ENCODE measurements around the gene ZNF787.

ZNF787 gene

DNA sequence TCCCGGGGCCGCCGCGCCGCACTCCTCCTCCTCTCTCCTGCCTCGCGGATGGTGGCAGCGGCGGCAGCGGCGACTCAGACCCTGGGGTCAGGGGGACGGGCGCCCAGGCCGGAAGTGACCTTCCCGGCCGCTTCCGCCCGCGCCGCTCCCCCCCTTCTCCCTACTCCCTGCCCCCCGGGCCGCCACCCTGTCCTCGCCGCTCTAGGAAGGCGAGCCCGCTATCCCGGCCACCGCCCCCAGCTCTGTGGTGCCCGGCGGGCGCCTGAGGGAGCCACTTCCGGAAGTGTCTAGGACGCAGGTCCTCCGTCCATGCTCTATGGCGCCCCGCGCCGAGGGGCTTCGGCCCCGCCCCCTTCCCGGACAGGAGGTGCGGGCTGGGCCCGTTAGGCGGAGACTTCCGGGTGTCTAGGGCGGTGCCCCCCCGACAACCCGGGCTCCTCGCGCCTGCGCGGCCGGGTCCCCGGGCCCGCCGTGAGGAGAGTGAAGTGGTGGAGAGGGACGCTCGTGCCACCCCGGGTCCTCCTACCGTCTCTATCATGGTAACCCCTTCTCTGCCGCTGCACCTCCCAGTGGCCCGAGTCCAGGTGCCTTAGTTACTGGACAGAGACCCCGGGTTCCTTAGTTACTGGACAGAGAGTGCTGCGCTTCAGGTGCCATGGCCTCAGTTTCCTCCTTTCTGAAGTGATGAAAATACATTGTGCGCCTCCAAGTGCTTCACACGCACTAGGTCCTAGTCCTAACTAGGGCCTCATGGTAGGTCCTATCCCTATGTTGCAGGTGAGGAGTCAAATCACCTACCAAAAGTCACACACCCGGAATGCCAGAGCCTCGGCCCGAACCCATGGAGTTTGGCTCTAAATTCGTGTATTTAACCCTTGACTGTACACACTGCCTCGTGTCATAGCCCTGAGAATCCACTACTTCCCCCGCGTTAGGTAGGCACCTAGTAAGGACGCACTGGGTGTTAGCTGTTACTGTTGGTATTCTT lies at the start of gene ZNF787:
ZNF787 (minus strand) TSS at position 116 of the 988 bp plus-strand sequence. CDS start 18,078 bp downstream, outside the sequence.
- peak within 1 kb of the TSS; percentile 93 for H3K27ac ChIP-seq (ENCODE audit: low read depth, low read length)
- peak within 1 kb of the TSS; percentile 72 to 89 (median 73) for H3K4me3 ChIP-seq (ENCODE audit: low read depth in 1 of 5, low read length in 5 of 5)
- H3K9ac ChIP-seq (ENCODE audit: low read length in 5 of 5), result peak within 1 kb of the TSS; percentile 90 to 96 (median 93)
- H3K27me3 ChIP-seq (ENCODE audit: control insufficient read depth in 5 of 5, insufficient read depth in 4 of 5, low read length in 5 of 5), result no peaks in the 10 kb centered on the region
- H3K4me1 ChIP-seq (ENCODE audit: control insufficient read depth in 5 of 5, insufficient read depth in 5 of 5, low read length in 5 of 5), result peaks cover 16 to 45% (median 40%) of the 10 kb centered on the region in 5 donors
- peaks cover 0 to 6% (median 2%) of the 10 kb centered on the region in 5 donors for H3K36me3 ChIP-seq (ENCODE audit: control insufficient read depth in 5 of 5, insufficient read depth in 5 of 5, low read length in 5 of 5)
- no peaks in the 10 kb centered on the region for H3K9me3 ChIP-seq (ENCODE audit: control insufficient read depth in 5 of 5, low read length in 5 of 5)

DNA sequence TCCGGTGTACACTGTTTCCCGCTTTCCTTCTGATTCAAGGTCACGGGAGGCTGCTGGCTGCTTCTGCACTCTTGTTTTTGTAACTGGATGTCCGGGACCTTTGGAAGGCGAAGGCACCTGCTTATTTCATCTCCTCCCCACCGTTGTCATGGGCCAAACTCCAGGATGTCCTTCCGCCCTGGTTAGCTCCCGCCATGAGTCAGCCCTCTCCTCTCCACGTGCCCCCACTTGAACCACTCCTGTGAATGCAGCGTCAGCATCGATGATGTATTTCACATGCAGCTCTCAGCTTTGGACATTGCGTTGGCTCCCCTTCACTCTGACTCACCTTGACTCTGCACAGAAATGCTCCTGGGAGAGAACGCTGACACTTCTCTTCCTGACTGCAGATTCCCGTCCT lies 49.2 kb upstream of the ZNF787 start:
- peaks cover 10 to 16% (median 11%) of the 10 kb centered on the region in 5 donors for H3K27me3 ChIP-seq (ENCODE audit: control insufficient read depth in 5 of 5, insufficient read depth in 4 of 5, low read length in 5 of 5)

DNA sequence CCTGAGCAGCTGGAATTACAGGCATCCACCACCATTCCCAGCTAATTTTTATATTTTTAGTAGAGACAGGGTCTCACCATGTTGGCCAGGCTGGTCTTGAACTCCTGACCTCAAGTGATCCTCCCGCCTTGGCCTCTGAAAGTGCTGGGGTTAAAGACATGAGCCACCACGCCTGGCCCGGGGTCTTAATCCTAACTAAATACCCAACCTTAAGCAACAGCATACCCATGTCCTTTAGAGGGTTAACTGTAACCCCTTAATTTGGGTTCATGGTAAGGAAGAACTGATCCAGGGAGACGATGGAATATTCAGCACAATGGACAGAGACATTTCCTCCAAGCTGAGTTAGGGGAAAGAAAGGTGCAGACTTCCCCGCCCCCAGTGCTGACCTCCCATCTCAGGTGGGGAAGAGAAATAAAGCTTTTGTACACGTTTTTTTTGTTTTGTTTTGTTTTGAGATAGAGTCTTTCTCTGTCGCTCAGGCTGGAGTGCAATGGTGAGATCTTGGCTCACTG lies 46.0 kb upstream of the ZNF787 start:
- Histone ChIP-seq H3K9ac (ENCODE audit: low read length in 5 of 5) (no peak overlapping the region), H3K9me3 (ENCODE audit: control insufficient read depth in 5 of 5, low read length in 5 of 5) (no peaks in the 10 kb centered on the region), H3K27me3 (ENCODE audit: control insufficient read depth in 5 of 5, insufficient read depth in 4 of 5, low read length in 5 of 5) (no peaks in the 10 kb centered on the region), H3K27ac (ENCODE audit: low read depth, low read length) (no peak overlapping the region), H3K36me3 (ENCODE audit: control insufficient read depth in 5 of 5, insufficient read depth in 5 of 5, low read length in 5 of 5) (no peaks in the 10 kb centered on the region), H3K4me3 (ENCODE audit: low read depth in 1 of 5, low read length in 5 of 5) (no peak overlapping the region), H3K4me1 (ENCODE audit: control insufficient read depth in 5 of 5, insufficient read depth in 5 of 5, low read length in 5 of 5) (peaks cover 3 to 10% (median 4%) of the 10 kb centered on the region in 5 donors)

More for the DNA sequence above, 49.2 kb upstream of the ZNF787 start:
- Histone ChIP-seq H3K36me3 (ENCODE audit: control insufficient read depth in 5 of 5, insufficient read depth in 5 of 5, low read length in 5 of 5) (no peaks in the 10 kb centered on the region), H3K9me3 (ENCODE audit: control insufficient read depth in 5 of 5, low read length in 5 of 5) (no peaks in the 10 kb centered on the region), H3K27ac (ENCODE audit: low read depth, low read length) (no peak overlapping the region), H3K4me1 (ENCODE audit: control insufficient read depth in 5 of 5, insufficient read depth in 5 of 5, low read length in 5 of 5) (peaks cover 3 to 10% (median 4%) of the 10 kb centered on the region in 5 donors), H3K9ac (ENCODE audit: low read length in 5 of 5) (no peak overlapping the region), H3K4me3 (ENCODE audit: low read depth in 1 of 5, low read length in 5 of 5) (no peak overlapping the region)

DNA sequence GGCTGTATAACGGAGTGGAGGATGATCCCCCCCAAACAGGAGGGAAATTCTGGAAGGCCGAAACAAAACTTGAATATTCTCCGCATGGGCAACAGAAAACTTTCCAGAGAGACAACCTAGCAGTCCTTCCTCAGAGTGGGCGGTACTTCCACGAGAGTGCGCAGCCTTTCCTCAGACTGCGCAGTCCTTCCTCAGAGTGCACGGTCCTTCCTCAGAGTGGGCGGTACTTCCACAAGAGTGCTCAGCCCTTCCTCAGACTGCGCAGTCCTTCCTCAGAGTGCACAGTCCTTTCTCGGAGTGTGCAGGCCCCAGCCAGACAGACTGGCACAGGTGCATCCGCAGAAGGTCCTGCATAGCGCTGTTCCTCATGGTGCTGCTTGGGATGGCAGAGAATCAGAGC lies 42.0 kb upstream of the ZNF787 start:
- H3K9ac ChIP-seq (ENCODE audit: low read length in 5 of 5), result no peak overlapping the region
- no peaks in the 10 kb centered on the region for H3K4me1 ChIP-seq (ENCODE audit: control insufficient read depth in 5 of 5, insufficient read depth in 5 of 5, low read length in 5 of 5)
- no peak overlapping the region for H3K27ac ChIP-seq (ENCODE audit: low read depth, low read length)
- H3K4me3 ChIP-seq (ENCODE audit: low read depth in 1 of 5, low read length in 5 of 5), result no peak overlapping the region
- H3K27me3 ChIP-seq (ENCODE audit: control insufficient read depth in 5 of 5, insufficient read depth in 4 of 5, low read length in 5 of 5), result no peaks in the 10 kb centered on the region
- H3K36me3 ChIP-seq (ENCODE audit: control insufficient read depth in 5 of 5, insufficient read depth in 5 of 5, low read length in 5 of 5), result peaks cover 0 to 30% (median 28%) of the 10 kb centered on the region in 5 donors
- H3K9me3 ChIP-seq (ENCODE audit: control insufficient read depth in 5 of 5, low read length in 5 of 5), result no peaks in the 10 kb centered on the region

DNA sequence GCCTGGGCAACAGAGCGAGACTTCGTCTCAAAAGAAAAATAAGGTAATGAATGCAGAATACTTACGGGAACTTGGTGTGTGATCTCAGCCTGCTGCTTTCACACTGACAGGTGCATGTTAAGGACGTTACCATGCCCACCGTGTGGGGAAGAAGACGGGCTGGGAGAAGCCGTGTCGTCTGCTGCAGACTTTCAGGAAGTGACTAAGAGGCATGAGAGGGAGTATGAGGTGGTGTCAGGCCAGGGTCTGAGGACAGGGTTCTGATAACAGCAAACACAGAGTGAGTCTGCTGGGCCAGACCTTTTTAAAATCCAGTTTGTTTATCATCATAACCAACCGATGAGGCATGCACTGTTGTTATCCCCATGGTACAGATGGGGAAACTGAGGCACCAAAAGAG lies 41.2 kb upstream of the ZNF787 start:
- peaks cover 0 to 30% (median 28%) of the 10 kb centered on the region in 5 donors for H3K36me3 ChIP-seq (ENCODE audit: control insufficient read depth in 5 of 5, insufficient read depth in 5 of 5, low read length in 5 of 5)
- no peak overlapping the region for H3K4me3 ChIP-seq (ENCODE audit: low read depth in 1 of 5, low read length in 5 of 5)
- no peaks in the 10 kb centered on the region for H3K27me3 ChIP-seq (ENCODE audit: control insufficient read depth in 5 of 5, insufficient read depth in 4 of 5, low read length in 5 of 5)

DNA sequence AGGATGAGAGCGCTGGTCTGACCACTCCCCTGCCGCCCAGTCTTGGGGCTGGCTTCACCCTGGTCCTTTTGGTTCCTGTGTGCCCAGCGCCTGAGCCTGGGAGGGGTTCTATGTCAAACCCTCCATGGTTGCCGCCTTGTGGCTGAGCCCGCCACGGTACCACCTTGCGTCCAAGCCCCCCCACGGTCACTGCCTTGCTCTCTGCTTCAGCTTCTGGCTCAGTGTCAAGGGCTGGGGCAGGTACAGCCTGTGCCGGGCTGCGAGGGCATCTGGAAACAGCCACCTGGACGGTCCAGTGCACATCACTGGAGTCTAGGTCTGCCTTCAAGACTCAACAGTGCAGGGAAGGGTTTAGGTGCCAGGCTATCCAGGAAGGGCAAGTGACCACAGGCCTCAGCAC lies 40.4 kb upstream of the ZNF787 start:
- H3K36me3 ChIP-seq (ENCODE audit: control insufficient read depth in 5 of 5, insufficient read depth in 5 of 5, low read length in 5 of 5), result peaks cover 0 to 36% (median 29%) of the 10 kb centered on the region in 5 donors
- no peak overlapping the region for H3K9ac ChIP-seq (ENCODE audit: low read length in 5 of 5)
- peaks cover 0 to 10% (median under 1%) of the 10 kb centered on the region in 5 donors for H3K4me1 ChIP-seq (ENCODE audit: control insufficient read depth in 5 of 5, insufficient read depth in 5 of 5, low read length in 5 of 5)
- H3K9me3 ChIP-seq (ENCODE audit: control insufficient read depth in 5 of 5, low read length in 5 of 5), result no peaks in the 10 kb centered on the region
- H3K4me3 ChIP-seq (ENCODE audit: low read depth in 1 of 5, low read length in 5 of 5), result no peak overlapping the region
- no peaks in the 10 kb centered on the region for H3K27me3 ChIP-seq (ENCODE audit: control insufficient read depth in 5 of 5, insufficient read depth in 4 of 5, low read length in 5 of 5)
- H3K27ac ChIP-seq (ENCODE audit: low read depth, low read length), result no peak overlapping the region

More for the DNA sequence above, 41.2 kb upstream of the ZNF787 start:
- Histone ChIP-seq H3K9ac (ENCODE audit: low read length in 5 of 5) (no peak overlapping the region), H3K9me3 (ENCODE audit: control insufficient read depth in 5 of 5, low read length in 5 of 5) (no peaks in the 10 kb centered on the region), H3K4me1 (ENCODE audit: control insufficient read depth in 5 of 5, insufficient read depth in 5 of 5, low read length in 5 of 5) (peaks cover 0 to 3% (median 0%) of the 10 kb centered on the region in 5 donors), H3K27ac (ENCODE audit: low read depth, low read length) (no peak overlapping the region)

DNA sequence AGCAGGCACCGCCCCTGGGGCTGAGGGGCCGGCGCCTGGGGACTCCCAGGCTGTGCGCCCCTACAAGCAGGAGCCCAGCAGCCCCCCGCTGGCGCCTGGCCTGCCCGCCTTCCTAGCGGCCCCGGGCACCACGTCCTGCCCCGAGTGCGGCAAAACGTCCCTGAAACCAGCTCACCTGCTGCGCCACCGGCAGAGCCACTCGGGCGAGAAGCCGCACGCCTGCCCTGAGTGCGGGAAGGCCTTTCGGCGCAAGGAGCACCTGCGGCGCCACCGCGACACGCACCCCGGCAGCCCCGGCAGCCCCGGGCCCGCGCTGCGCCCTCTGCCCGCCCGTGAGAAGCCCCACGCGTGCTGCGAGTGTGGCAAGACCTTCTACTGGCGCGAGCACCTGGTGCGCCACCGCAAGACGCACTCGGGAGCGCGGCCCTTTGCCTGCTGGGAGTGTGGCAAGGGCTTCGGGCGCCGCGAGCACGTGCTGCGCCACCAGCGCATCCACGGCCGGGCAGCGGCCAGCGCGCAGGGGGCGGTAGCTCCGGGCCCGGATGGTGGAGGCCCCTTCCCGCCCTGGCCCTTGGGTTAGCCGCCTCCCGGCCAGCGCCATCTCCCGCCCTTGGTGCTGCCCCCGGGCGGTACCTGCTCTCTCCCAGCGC lies 38.7 kb upstream of the ZNF787 start:
- peaks cover 0 to 47% (median 41%) of the 10 kb centered on the region in 5 donors for H3K36me3 ChIP-seq (ENCODE audit: control insufficient read depth in 5 of 5, insufficient read depth in 5 of 5, low read length in 5 of 5)
- no peaks in the 10 kb centered on the region for H3K27me3 ChIP-seq (ENCODE audit: control insufficient read depth in 5 of 5, insufficient read depth in 4 of 5, low read length in 5 of 5)
- no peak overlapping the region for H3K9ac ChIP-seq (ENCODE audit: low read length in 5 of 5)

DNA sequence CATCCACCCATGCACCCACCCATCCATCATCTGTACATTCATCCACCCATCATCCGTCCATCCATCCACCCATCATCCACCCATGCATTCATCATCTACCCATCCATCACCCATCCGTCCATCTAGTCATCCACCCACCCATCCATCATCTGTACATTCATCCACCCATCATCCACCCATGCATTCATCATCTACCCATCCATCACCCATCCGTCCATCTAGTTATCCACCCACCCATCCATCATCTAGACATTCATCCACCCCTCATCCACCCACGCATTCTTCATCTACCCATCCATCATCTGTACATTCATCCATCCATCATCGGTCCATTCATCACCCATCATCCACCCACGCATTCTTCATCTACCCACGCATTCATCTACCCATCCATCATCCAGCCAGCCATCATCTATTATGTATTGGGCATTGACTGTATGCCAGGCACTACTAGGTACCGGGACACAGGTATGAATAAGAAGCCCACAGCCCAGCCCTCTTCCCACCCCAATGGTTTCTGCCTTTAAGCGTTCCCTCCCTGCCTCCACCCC lies 38.0 kb upstream of the ZNF787 start:
- H3K36me3 ChIP-seq (ENCODE audit: control insufficient read depth in 5 of 5, insufficient read depth in 5 of 5, low read length in 5 of 5), result peaks cover 0 to 47% (median 44%) of the 10 kb centered on the region in 5 donors
- H3K27me3 ChIP-seq (ENCODE audit: control insufficient read depth in 5 of 5, insufficient read depth in 4 of 5, low read length in 5 of 5), result no peaks in the 10 kb centered on the region
- H3K4me3 ChIP-seq (ENCODE audit: low read depth in 1 of 5, low read length in 5 of 5), result no peak overlapping the region
- H3K9me3 ChIP-seq (ENCODE audit: control insufficient read depth in 5 of 5, low read length in 5 of 5), result no peaks in the 10 kb centered on the region
- H3K27ac ChIP-seq (ENCODE audit: low read depth, low read length), result no peak overlapping the region
- H3K4me1 ChIP-seq (ENCODE audit: control insufficient read depth in 5 of 5, insufficient read depth in 5 of 5, low read length in 5 of 5), result peaks cover 0 to 17% (median 4%) of the 10 kb centered on the region in 5 donors
- H3K9ac ChIP-seq (ENCODE audit: low read length in 5 of 5), result no peak overlapping the region

More for the DNA sequence above, 38.7 kb upstream of the ZNF787 start:
- no peaks in the 10 kb centered on the region for H3K9me3 ChIP-seq (ENCODE audit: control insufficient read depth in 5 of 5, low read length in 5 of 5)
- no peak overlapping the region for H3K4me3 ChIP-seq (ENCODE audit: low read depth in 1 of 5, low read length in 5 of 5)
- no peak overlapping the region for H3K27ac ChIP-seq (ENCODE audit: low read depth, low read length)
- H3K4me1 ChIP-seq (ENCODE audit: control insufficient read depth in 5 of 5, insufficient read depth in 5 of 5, low read length in 5 of 5), result peaks cover 0 to 17% (median 4%) of the 10 kb centered on the region in 5 donors

DNA sequence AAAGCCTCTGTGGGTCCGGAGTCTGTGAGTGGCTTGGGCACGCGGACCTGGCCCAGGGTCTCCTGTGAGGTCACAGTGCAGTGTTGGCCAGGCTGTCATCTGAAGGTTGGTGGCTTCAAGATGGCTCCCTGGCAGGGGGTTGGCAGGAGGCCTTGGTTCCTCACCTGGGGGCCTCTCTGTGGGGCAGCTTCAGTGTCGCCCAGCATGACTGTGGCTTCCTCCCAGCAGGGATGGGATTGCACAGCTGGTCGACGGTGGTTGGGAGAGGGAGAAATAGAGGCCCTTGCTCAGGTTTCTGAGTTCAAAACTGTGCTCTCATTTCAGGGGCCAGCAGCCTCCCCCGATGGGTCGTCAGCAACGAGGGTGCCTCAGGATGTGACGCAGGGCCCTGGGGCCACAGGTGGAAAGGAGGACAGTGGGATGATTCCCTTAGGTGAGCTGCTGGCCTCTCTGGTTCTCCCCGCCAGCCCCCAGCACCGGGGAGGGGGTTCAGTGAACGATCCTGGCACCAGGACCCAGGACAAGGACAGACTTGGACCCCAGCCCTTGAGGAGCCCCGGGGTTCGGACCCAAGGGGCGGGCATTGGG lies 37.2 kb upstream of the ZNF787 start:
- H3K4me1 ChIP-seq (ENCODE audit: control insufficient read depth in 5 of 5, insufficient read depth in 5 of 5, low read length in 5 of 5), result peaks cover 0 to 18% (median 4%) of the 10 kb centered on the region in 5 donors
- peaks cover 0 to 49% (median 46%) of the 10 kb centered on the region in 5 donors for H3K36me3 ChIP-seq (ENCODE audit: control insufficient read depth in 5 of 5, insufficient read depth in 5 of 5, low read length in 5 of 5)
- H3K27ac ChIP-seq (ENCODE audit: low read depth, low read length), result no peak overlapping the region
- no peaks in the 10 kb centered on the region for H3K27me3 ChIP-seq (ENCODE audit: control insufficient read depth in 5 of 5, insufficient read depth in 4 of 5, low read length in 5 of 5)
- H3K4me3 ChIP-seq (ENCODE audit: low read depth in 1 of 5, low read length in 5 of 5), result no peak overlapping the region
- H3K9ac ChIP-seq (ENCODE audit: low read length in 5 of 5), result no peak overlapping the region
- no peaks in the 10 kb centered on the region for H3K9me3 ChIP-seq (ENCODE audit: control insufficient read depth in 5 of 5, low read length in 5 of 5)

All from subcutaneous abdominal adipose tissue (tissue), 5 donors.